ENCODE results near the gene KIRREL3.

The KIRREL3 gene

DNA sequence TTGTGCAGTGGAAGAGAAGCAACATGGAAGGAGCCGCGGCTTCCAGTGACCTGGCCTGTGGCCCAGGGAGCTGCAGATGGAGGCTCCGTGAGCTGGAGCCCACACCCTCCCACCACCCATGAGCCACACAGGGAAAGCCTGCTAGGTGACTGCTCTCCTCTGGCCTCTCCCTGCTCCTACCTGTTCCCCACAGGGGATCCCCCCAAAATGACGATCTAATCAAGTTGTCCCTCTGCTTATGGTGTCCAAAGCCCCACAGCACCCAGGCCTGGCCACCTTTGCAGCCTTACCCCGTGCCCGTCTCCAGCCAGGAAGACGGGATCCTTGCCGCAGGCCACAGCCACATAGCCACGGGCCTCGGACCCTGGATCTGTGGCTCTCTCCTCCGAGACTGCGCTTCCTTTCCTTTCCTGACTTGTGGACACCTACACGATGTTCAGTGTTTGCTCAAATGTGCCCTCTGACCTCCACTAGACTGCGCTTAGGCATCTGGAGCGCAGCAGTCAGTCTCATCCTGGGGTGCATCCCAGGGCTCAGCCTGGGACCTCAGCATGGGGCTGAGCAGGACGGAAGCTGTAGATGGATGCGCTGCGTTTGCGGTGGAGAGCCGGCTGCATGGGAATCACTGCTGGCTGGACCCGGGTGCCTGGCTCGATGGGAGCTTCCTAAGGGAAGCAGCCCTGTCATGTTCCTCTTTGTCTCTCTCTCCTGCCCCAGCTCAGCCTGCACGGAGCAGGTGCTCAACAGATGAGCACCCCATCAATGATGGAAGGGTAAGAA lies 511.8 kb downstream of the KIRREL3 start:
- H3K27ac Mint-ChIP-seq, result no peak overlapping the region
- no peaks in the 10 kb centered on the region for H3K27me3 Mint-ChIP-seq
- no peaks in the 10 kb centered on the region for H3K4me1 Mint-ChIP-seq (ENCODE audit: low read depth)
- no peaks in the 10 kb centered on the region for H3K9me3 Mint-ChIP-seq
- no peaks in the 10 kb centered on the region for H3K36me3 Mint-ChIP-seq (ENCODE audit: low read depth)
- H3K4me3 Mint-ChIP-seq, result no peak overlapping the region
- DNase-seq, result no peak

DNA sequence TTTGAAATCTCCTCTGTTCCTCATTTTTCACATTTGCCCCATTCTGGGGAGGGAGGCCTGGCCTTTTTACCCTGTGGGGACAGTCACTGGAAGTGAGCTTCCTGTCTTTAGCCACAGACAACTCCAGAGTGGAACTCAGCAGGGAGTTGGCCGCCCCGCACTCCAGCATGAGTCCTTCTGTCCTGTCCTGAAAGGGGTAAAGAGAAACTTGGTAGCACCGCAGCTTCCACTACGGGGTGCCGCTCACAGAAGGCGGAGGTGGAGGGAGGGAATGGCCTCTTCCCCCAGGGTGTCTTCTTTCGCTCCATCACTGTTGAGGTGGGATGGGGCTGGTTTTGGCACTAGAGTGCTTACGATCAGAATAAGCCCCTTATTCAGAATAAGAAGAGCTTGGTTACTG lies 512.9 kb downstream of the KIRREL3 start:
- Mint-ChIP-seq H3K4me3 (no peak overlapping the region), H3K27me3 (no peaks in the 10 kb centered on the region), H3K9me3 (no peaks in the 10 kb centered on the region), H3K36me3 (ENCODE audit: low read depth) (no peaks in the 10 kb centered on the region), H3K27ac (no peak overlapping the region), H3K4me1 (ENCODE audit: low read depth) (no peaks in the 10 kb centered on the region)
- no peak for DNase-seq

DNA sequence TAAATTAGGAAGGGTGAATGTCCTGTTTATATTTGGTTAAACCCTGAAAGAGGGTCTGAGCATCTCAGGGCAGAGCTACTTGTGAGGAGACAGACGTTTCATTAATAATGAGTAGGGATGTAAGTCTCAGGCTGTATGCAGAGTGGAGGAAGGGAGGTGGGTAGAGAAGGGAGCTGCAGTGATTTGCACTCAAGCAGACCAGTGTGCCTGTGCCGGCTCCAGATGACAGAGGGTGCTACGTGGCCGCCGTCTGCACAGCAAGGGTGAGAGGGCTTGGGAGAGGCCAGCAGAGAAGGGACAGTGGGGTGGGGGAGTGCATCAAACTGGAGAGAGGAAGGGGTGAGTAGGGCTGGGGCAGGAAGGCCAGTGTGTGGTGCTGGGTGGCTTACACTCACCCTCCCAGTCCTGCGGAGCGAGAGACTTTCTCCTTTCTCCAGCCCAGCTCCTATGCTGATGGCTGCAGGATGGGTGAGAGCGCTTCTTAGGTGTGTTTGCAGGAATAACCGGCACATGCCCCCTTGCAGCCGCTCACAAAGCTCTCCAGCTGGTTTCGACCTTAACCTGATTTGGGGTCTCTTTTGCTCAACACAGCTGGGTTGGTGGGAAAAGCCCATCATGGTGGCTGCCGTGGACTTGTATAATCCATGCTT lies 514.5 kb downstream of the KIRREL3 start:
- Mint-ChIP-seq H3K27ac (no peak overlapping the region), H3K4me3 (no peak overlapping the region), H3K36me3 (ENCODE audit: low read depth) (no peaks in the 10 kb centered on the region), H3K27me3 (no peaks in the 10 kb centered on the region), H3K4me1 (ENCODE audit: low read depth) (no peaks in the 10 kb centered on the region), H3K9me3 (no peaks in the 10 kb centered on the region)
- DNase-seq, result no peak

DNA sequence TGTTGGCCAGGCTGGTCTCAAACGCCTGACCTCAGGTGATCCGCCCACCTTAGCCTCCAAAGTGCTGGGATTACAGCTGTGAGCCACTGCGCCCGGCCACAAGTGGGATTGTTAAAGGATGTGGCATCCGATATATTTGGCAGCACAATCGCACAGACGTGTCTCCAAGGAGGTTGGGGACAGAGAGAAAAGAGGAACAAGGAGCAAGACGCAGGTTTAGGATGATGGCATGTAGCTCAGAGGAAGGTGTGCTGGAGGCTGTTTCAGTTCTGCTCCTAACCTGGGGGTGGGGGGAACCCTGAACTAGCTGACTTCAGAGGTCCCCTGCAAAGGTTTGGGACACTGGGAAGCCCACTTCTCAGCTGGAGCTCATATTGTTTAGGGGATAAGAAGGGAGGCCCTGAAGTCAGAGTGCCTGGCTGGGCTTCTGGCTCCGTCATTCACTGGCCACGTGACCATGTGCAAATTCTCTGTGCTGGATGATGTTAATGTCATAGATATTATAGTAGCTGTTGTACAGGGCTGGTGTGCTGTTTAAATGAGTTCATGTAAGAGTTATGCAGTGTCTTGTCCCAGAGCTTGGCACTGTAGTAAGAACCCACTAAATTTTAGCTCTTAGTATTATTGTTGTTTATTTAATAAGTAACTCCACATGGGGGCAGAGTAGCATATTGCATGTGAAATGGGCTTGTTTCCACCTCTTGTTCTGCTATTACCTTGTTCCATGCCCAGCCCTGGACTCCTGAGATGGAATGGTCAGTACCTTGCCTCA lies 515.4 kb downstream of the KIRREL3 start:
- H3K4me1 Mint-ChIP-seq (ENCODE audit: low read depth), result peaks cover 6% of the 10 kb centered on the region
- no peaks in the 10 kb centered on the region for H3K27me3 Mint-ChIP-seq
- H3K36me3 Mint-ChIP-seq (ENCODE audit: low read depth), result no peaks in the 10 kb centered on the region
- H3K9me3 Mint-ChIP-seq, result no peaks in the 10 kb centered on the region
- DNase-seq, result no peak
- H3K27ac Mint-ChIP-seq, result no peak overlapping the region
- no peak overlapping the region for H3K4me3 Mint-ChIP-seq

DNA sequence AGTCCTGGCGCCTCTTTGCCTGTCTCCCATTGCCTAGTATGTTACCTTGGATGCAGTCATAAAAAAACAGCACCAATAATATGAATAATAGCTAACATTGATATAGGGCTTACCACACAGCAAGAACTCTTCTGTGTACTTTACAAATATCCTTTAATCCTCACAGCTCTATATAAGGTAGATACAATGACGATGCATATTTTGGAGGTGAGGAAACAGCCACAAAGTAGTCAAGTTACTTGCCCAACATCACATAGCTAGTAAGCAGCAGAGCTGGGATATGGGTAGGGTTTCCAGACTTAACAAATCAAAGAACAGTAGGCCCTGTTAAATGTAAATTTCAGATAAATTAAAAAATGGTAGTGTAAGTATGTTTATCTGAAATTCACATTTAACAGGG lies 516.3 kb downstream of the KIRREL3 start:
- H3K27ac Mint-ChIP-seq, result no peak overlapping the region
- DNase-seq, result no peak

DNA sequence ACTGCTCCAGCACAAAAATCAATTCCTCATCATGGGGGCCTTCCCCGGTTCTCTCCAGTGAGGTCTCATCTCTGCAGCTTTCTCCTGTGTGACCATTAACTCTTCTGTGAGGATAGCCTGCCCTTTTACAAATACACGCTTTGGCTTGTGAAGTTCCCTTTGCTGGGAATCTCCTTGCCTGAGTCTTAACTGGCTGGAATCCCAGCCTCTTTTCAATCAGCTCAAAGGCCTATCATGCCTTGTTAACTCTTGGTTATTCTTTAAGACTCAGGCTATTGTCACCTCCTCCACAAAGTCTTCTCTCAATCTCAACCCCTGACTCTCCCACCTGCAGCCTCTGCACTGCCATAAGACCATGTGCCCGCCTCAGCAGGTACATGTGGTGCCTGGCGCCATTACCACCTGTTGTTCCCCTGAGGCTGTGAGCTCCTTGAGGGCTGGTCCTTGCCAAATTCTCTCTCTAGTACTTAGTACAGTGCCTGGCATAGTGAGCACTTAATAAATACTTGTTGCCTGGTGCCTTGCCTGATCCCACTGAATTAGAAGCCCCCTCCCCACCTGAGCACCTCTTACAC lies 516.9 kb downstream of the KIRREL3 start:
- H3K36me3 Mint-ChIP-seq (ENCODE audit: low read depth), result no peaks in the 10 kb centered on the region
- H3K9me3 Mint-ChIP-seq, result no peaks in the 10 kb centered on the region
- H3K27me3 Mint-ChIP-seq, result no peaks in the 10 kb centered on the region
- no peak overlapping the region for H3K27ac Mint-ChIP-seq
- peaks cover 6% of the 10 kb centered on the region for H3K4me1 Mint-ChIP-seq (ENCODE audit: low read depth)
- DNase-seq, result no peak
- H3K4me3 Mint-ChIP-seq, result no peak overlapping the region

More for the DNA sequence above, 516.3 kb downstream of the KIRREL3 start:
- Mint-ChIP-seq H3K9me3 (no peaks in the 10 kb centered on the region), H3K4me3 (no peak overlapping the region), H3K27me3 (no peaks in the 10 kb centered on the region), H3K4me1 (ENCODE audit: low read depth) (peaks cover 6% of the 10 kb centered on the region), H3K36me3 (ENCODE audit: low read depth) (no peaks in the 10 kb centered on the region)

DNA sequence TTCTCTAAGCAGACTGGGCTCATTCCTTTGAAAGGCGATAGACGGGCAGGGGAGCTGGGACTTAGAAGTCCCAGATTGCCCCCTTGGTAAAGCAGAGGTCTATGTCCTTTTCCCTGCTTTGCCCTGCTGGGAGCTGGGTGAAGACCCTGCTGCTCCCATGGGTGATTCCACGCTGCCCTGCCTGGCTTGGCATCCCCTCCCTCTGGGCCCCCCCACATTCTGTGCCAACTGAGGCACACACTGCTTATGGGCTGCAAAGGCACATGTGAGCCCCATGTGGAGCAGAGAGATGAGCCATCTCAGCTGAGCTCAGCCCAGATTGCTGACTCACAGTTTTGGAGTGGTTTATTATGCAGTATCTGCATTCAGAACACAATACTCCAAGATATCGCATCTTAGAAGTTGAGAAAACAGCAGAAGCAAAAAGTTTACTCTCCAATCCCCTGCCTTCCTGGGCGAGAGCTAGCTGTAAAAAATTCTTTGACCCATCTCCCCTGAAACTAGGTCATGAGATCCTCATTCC lies 517.9 kb downstream of the KIRREL3 start:
- Mint-ChIP-seq H3K9me3 (no peaks in the 10 kb centered on the region), H3K36me3 (ENCODE audit: low read depth) (no peaks in the 10 kb centered on the region), H3K27me3 (no peaks in the 10 kb centered on the region), H3K27ac (no peak overlapping the region), H3K4me3 (no peak overlapping the region), H3K4me1 (ENCODE audit: low read depth) (peaks cover 14% of the 10 kb centered on the region)
- no peak for DNase-seq

DNA sequence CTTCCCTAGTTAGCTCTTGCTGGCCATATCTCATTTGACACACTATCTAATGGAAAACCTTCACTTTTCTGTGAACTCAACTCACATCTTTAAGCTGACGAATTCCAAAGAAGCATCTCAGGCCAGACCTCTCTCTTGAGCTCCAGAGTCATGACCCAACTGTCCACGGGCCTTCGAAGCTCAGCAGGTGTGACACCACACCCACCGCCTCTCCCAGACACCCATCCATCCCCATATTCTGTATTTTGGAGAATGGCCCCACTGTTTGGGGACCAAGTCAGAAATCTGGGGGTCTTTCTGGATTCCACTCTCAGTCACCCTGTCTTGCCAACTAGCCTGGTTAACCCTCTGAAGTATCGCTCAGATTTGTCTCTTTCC lies 519.3 kb downstream of the KIRREL3 start:
- no peak overlapping the region for H3K27ac Mint-ChIP-seq
- peaks cover 18% of the 10 kb centered on the region for H3K4me1 Mint-ChIP-seq (ENCODE audit: low read depth)
- H3K27me3 Mint-ChIP-seq, result no peaks in the 10 kb centered on the region
- H3K4me3 Mint-ChIP-seq, result no peak overlapping the region
- DNase-seq, result no peak
- no peaks in the 10 kb centered on the region for H3K36me3 Mint-ChIP-seq (ENCODE audit: low read depth)
- no peaks in the 10 kb centered on the region for H3K9me3 Mint-ChIP-seq

DNA sequence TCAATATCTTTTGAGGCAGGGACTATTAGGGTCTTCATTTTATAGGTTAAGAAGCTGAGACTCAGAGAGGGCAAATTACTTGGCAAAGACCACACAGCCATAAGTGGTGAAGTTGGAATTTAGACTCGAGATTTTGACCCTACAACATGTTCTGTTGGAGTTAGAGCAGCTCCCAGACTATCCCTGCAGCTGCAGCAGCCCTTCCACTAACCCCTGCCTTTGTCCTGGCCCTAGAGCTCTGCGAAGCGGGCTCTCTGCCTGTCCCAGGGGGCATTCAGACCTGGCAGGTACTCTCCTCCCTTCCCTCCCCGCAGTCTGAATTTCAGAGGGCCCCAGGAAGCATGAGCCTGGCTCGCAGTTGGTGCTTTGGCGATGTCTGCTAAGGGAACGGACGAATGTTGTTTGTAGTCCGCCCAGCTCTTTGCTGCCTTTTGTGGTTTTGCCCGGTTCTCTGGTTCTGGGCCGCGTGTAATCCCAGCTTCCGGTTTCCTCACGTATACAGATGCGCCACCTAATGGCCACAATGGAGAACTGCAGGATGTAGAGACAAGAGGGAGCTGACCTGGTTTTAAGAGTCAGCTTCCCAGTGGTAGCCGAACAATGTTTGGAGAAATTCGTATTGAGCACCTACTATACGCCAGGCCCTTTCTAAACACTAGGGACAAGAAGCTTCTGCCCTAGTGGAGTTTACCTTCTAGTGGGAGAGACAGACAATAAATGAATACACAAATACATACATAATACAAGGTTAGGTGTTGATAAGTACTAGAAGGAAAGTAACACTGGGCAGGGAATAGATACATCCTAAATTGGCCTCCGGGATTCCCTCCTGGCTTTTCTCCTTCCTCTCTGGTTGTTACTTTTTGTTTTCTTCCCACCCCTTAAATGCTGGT lies 519.9 kb downstream of the KIRREL3 start:
- no peaks in the 10 kb centered on the region for H3K36me3 Mint-ChIP-seq (ENCODE audit: low read depth)
- no peaks in the 10 kb centered on the region for H3K9me3 Mint-ChIP-seq
- no peaks in the 10 kb centered on the region for H3K27me3 Mint-ChIP-seq
- H3K4me3 Mint-ChIP-seq, result peak overlapping the region; percentile 47
- peak; percentile 78 for DNase-seq
- H3K27ac Mint-ChIP-seq, result peak overlapping the region; percentile 87
- H3K4me1 Mint-ChIP-seq (ENCODE audit: low read depth), result peaks cover 18% of the 10 kb centered on the region

DNA sequence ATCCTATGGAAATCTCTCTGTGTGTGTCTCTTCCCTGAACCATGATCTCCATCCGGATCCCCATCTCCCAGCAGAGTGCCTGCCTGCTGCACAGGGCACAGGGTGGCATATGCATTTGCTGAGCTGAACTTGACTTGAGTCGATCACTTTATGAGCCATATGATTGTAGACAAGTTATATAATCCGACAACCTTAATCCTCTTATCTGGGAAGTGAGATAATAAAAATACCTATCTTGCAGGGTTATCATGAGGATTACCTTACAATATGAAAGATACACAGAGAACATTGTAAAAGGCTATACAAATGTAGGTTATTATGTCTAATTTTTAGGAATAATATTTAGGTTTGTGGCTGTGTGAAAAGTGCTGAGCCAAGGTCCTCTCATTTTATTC lies 520.6 kb downstream of the KIRREL3 start:
- Mint-ChIP-seq H3K4me1 (ENCODE audit: low read depth) (peaks cover 18% of the 10 kb centered on the region), H3K27me3 (no peaks in the 10 kb centered on the region), H3K4me3 (no peak overlapping the region), H3K9me3 (no peaks in the 10 kb centered on the region), H3K27ac (no peak overlapping the region), H3K36me3 (ENCODE audit: low read depth) (no peaks in the 10 kb centered on the region)
- no peak for DNase-seq

DNA sequence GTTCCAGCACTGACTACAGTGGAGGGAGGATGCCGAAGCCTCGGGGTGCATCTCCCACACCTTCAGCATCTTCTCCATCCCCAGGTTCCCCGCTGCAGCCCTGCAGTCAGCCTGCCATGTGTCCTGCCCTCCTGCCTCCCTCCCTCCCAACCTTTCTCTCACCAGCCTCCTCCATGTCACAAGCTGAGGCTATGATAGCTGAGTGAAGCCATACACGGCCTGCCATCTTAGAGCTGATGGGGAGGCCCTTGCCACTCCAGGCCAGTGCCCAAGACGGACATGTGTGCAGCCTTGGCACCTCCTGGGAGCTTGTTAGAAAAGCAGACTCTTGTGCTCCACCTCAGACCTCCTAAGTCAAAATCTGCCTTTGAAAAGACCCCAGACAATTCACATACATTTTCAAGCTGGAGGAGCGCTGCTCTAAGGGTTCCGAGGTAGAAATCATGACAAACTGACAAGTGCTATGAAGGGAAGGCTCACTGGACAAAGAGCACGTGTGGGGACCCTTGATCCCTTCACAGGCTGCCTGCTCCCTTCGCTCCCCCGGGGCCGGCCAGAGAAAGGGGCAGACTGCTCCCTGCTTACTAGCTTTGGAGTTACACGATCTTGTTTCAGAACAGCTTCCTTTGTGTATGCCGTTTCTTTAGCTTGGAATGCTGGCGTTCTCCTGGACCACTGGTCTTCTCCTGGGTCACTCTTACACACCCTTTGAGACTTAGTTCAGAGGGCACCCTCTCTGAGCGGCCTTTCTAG lies 521.2 kb downstream of the KIRREL3 start:
- Mint-ChIP-seq H3K27ac (no peak overlapping the region), H3K27me3 (no peaks in the 10 kb centered on the region), H3K9me3 (no peaks in the 10 kb centered on the region), H3K4me3 (no peak overlapping the region), H3K4me1 (ENCODE audit: low read depth) (peaks cover 18% of the 10 kb centered on the region), H3K36me3 (ENCODE audit: low read depth) (no peaks in the 10 kb centered on the region)
- no peak for DNase-seq

DNA sequence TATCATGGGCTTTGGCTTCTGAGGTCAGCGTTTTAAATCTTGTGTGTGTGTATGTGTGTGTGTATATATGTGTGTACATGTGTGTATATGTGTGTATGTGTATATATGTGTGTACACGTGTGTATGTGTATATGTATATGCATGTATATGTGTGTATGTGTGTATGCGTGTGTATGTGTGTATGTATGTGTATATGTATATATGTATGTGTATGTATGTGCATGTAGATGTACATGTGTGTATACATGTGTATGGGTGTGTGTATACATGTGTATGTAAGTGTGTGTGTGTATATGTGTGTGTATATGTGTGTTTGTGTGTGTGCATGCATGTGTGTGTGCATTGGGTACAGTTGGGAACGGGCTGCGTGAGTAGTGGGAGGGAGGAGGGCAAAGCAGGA lies 522.1 kb downstream of the KIRREL3 start:
- H3K27me3 Mint-ChIP-seq, result no peaks in the 10 kb centered on the region
- no peak overlapping the region for H3K4me3 Mint-ChIP-seq
- peaks cover 18% of the 10 kb centered on the region for H3K4me1 Mint-ChIP-seq (ENCODE audit: low read depth)
- no peaks in the 10 kb centered on the region for H3K36me3 Mint-ChIP-seq (ENCODE audit: low read depth)
- DNase-seq, result no peak
- H3K9me3 Mint-ChIP-seq, result no peaks in the 10 kb centered on the region
- no peak overlapping the region for H3K27ac Mint-ChIP-seq

DNA sequence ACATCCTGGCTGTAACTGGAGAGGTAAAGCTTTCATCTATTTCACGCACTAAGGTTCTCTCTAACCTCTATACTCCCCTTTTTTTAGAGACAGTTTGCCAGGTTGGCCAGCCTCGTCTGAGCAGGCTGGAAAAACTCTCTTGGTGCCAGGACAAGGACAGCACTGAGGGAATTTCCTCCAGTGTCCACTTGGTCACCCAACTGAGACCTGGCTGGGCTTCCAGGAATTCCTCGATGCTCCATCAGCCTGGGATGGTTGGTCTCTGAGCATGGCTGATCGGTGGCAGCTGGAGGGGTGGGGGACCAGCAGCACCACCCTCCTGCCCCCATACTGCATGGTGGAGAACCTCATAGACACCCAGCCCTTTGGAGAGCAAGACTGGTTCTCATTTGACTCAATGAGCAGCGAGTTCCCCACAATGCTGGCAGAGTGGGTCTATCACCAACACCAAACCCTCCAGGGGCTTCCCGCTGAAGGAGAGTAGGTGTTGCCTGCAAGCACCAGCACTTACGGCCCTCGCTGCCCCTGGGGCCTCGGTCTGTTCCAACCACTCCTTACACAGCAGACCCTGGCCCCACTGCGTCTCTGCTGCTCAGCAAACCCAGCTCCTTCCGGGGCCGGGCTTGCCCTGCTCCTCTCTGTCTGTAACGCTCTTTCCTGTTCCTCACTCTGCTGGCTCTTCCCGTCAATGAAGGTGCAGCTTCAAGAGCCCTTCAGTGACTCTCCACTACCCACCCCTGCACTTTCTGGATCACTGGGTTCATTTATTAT lies 522.9 kb downstream of the KIRREL3 start:
- H3K36me3 Mint-ChIP-seq (ENCODE audit: low read depth), result no peaks in the 10 kb centered on the region
- H3K27me3 Mint-ChIP-seq, result no peaks in the 10 kb centered on the region
- no peak overlapping the region for H3K27ac Mint-ChIP-seq
- DNase-seq, result peak; percentile 51
- peaks cover 18% of the 10 kb centered on the region for H3K4me1 Mint-ChIP-seq (ENCODE audit: low read depth)
- no peaks in the 10 kb centered on the region for H3K9me3 Mint-ChIP-seq
- no peak overlapping the region for H3K4me3 Mint-ChIP-seq

Measured in activated T-cell treated with anti-CD3 and anti-CD28 coated beads, Interleukin-2, amount 50 U/mL, for 24 hours (primary cell).